GM12874 (cell line): ENCODE results near the gene TGM6.

Experiments used
- TF ChIP-seq, protein P1 (sequence below): IDR thresholded peaks from 2 replicates; pipeline ENCODE4 v1.5.1; 2011; ENCODE audit warnings: low read depth, mild to moderate bottlenecking, control low read depth, low read length, moderate library complexity; ENCODE audit not compliant: insufficient read depth

Gene TGM6

DNA sequence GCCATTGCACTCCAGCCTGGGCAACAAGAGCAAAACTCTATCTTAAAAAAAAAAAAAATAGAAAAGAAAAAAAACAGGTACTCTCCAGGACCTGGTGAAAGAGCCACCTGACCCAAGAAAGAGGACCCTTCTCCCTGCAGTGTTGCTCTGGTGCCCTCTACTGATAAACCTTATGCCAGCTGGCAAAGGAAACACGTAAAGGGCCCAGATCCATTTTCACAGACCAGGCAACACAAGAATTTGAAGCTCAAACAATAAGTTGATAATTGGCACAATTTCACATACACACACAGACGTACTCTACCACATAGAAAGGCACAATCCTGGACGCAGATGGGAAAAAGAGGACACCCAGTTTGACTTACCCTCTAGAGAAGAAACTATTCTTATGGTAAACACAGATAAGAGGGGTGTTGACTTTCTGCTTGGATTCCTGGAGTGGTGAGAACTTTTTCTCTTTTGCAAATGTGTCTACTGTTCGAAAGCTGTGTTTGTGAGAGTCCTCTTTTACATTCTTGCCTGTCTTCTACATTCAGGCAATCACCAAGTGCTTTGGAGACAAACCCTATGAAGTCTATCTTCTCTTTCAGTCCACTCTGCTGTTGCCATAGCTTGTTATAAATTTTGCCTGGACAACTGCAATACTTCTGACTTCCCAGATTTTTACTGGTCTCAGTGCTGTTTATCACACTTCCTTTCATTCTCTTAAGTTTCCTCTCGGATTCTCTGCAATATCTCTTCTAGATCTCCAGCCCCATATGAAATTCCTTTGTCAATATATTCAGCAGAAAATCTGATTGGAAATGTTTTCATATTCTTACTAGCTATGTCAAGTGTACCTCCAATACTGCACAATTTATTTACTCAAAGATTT lies 96.3 kb downstream of the TGM6 start:
- TF ChIP-seq, protein P1, sequence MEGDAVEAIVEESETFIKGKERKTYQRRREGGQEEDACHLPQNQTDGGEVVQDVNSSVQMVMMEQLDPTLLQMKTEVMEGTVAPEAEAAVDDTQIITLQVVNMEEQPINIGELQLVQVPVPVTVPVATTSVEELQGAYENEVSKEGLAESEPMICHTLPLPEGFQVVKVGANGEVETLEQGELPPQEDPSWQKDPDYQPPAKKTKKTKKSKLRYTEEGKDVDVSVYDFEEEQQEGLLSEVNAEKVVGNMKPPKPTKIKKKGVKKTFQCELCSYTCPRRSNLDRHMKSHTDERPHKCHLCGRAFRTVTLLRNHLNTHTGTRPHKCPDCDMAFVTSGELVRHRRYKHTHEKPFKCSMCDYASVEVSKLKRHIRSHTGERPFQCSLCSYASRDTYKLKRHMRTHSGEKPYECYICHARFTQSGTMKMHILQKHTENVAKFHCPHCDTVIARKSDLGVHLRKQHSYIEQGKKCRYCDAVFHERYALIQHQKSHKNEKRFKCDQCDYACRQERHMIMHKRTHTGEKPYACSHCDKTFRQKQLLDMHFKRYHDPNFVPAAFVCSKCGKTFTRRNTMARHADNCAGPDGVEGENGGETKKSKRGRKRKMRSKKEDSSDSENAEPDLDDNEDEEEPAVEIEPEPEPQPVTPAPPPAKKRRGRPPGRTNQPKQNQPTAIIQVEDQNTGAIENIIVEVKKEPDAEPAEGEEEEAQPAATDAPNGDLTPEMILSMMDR, result 0 out of 2 replicates have a peak, but pooled peaks have one; percentile 12

DNA sequence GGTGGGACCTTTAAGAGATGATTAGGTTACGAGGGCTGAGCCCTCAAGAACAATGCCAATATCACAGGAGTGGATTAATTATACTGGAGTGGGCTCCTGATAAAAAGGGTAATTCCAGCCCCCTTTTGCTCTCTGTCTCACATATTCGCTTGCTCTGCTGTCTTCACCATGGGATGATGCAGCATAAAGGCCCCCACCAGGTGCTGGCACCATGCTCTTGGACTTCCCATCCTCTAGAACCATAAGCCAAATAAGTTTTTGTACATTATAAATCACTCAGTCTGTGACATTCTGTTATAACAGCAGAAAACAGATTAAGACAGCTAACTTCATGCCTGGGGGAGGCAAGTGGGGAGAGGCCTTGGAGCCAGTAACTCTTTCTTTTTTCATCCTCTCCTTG lies 99.7 kb downstream of the TGM6 start:
- TF ChIP-seq, protein P1, result no peak
